Astrocyte (in vitro differentiated cells and primary cell): Measurements from ENCODE around the gene CHRD. TPM values are rescaled to one million over a fixed set of nuclear protein-coding genes. Genes with fewer than 3 reads are reported as not detected.

Experiments used
- DNase-seq: peaks from one replicate; pipeline ENCODE4 v3.0.0-alpha.2; 2010; ENCODE audit warnings: low read depth
- FAIRE-seq: peaks from 2 replicates; lab custom pipeline; 2011; peaks lifted over from hg19 to GRCh38; lab: Jason Lieb, UNC
- H2AFZ ChIP-seq: 2 replicates; pipeline ENCODE4 v1.6.0; 2012; ENCODE audit warnings: low read depth, low read length, inconsistent platforms
- H3K27ac ChIP-seq: 2 replicates; pipeline ENCODE4 v1.5.1; 2011; ENCODE audit warnings: low read depth, low read length, inconsistent platforms
- H3K27me3 ChIP-seq: 2 replicates; pipeline ENCODE4 v1.6.0; 2011; ENCODE audit warnings: low read length, inconsistent platforms; ENCODE audit not compliant: insufficient read depth
- H3K36me3 ChIP-seq: 2 replicates; pipeline ENCODE4 v1.5.1; 2011; ENCODE audit warnings: low read length, inconsistent platforms; ENCODE audit not compliant: insufficient read depth
- H3K4me1 ChIP-seq: 2 replicates; pipeline ENCODE4 v1.5.1; 2011; ENCODE audit warnings: low read length, inconsistent platforms; ENCODE audit not compliant: insufficient read depth
- H3K4me2 ChIP-seq: 2 replicates; pipeline ENCODE4 v1.6.0; 2012; ENCODE audit warnings: low read length, inconsistent platforms
- H3K4me3 ChIP-seq: 2 replicates; pipeline ENCODE4 v1.5.1; 2011; ENCODE audit warnings: low read depth, mild to moderate bottlenecking, low read length, inconsistent platforms; ENCODE audit not compliant: insufficient read depth
- H3K79me2 ChIP-seq: 2 replicates; pipeline ENCODE4 v1.6.0; 2012; ENCODE audit warnings: mild to moderate bottlenecking, low read length, inconsistent platforms; ENCODE audit not compliant: insufficient read depth
- H3K9ac ChIP-seq: 2 replicates; pipeline ENCODE4 v1.6.0; 2012; ENCODE audit warnings: mild to moderate bottlenecking, low read length, inconsistent platforms
- H3K9me3 ChIP-seq: 2 replicates; pipeline ENCODE4 v1.5.1; 2012; ENCODE audit warnings: low read depth, mild to moderate bottlenecking, low read length, inconsistent platforms; ENCODE audit not compliant: insufficient read depth
- H4K20me1 ChIP-seq: 2 replicates; pipeline ENCODE4 v1.6.0; 2012; ENCODE audit warnings: low read length, inconsistent platforms; ENCODE audit not compliant: insufficient read depth
- H3K27ac Mint-ChIP-seq: one replicate; pipeline ENCODE4 v1.8.0; 2021; ENCODE audit warnings: mild to moderate bottlenecking, mixed read lengths; ENCODE audit not compliant: unreplicated experiment
- H3K27me3 Mint-ChIP-seq: one replicate; pipeline ENCODE4 v1.8.0; 2021; ENCODE audit warnings: low read depth, mixed read lengths; ENCODE audit not compliant: unreplicated experiment
- H3K36me3 Mint-ChIP-seq: one replicate; pipeline ENCODE4 v1.8.0; 2021; ENCODE audit warnings: low read depth, mixed read lengths; ENCODE audit not compliant: unreplicated experiment
- H3K4me1 Mint-ChIP-seq: one replicate; pipeline ENCODE4 v1.8.0; 2021; ENCODE audit warnings: low read depth, mixed read lengths; ENCODE audit not compliant: unreplicated experiment
- H3K4me3 Mint-ChIP-seq: one replicate; pipeline ENCODE4 v1.8.0; 2021; ENCODE audit warnings: mild to moderate bottlenecking, moderate library complexity, mixed read lengths; ENCODE audit not compliant: unreplicated experiment
- H3K9me3 Mint-ChIP-seq: one replicate; pipeline ENCODE4 v1.8.0; 2021; ENCODE audit warnings: mild to moderate bottlenecking, mixed read lengths; ENCODE audit not compliant: unreplicated experiment
- EZH2 ChIP-seq: IDR thresholded peaks from 2 replicates; pipeline ENCODE4 v1.6.1; 2012; ENCODE audit warnings: mild to moderate bottlenecking, low read length, inconsistent platforms; ENCODE audit not compliant: insufficient read depth
- total RNA-seq: library from RNA; stranded (reverse); gene quantifications from 2 replicates; pipeline ENCODE4 v1.2.1, GENCODE V29; 2021
- TF ChIP-seq, protein P1 (sequence below): IDR thresholded peaks from 2 replicates; pipeline ENCODE4 v1.5.1; 2011; ENCODE audit warnings: low read depth, mild to moderate bottlenecking, inconsistent platforms, low read length, moderate library complexity; ENCODE audit not compliant: insufficient read depth

CHRD gene
- total RNA-seq, 1 donor from 2014 or later, result 3.4 TPM

DNA sequence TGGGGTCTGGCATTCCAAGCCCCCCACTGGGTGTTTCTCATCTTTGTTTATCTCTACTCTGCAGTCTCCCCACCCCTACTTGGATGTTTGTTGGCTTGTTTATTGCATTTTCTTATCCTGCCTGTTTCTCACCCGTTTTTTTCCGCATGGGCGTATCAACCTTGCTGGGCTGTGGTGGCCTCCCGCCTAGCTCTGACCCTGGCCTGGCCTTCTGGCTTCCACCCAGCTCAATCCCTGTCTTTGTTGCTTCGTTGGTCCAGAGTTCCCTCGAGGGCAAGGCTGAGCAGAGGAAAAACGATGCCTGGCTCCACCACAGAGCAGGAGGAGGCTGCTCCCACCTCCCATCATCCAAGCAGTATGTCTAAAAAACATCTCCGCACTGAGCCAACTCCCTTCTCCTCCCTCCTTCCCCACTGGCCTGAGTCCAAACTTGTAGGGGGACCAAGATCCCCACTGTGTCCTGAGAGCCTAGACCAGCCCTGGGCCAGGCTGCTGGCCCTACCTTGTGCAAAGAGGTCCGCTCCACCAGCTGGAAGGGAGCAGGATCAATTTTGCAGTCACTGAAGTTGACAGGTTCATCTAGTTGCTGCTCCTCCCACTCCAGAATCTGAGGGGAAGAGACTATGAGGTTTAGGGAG is 28.2 kb upstream of the CHRD start:
- Mint-ChIP-seq H3K36me3 (peaks cover 15% of the 10 kb centered on the region), H3K4me1 (peaks cover 30% of the 10 kb centered on the region), H3K4me3 (no peak overlapping the region), H3K27me3 (no peaks in the 10 kb centered on the region), H3K9me3 (no peaks in the 10 kb centered on the region), H3K27ac (peak overlapping the region; percentile 34)
- DNase-seq (no peak), FAIRE-seq (no peak)
- Histone ChIP-seq H3K36me3 (no peaks in the 10 kb centered on the region), H3K79me2 (no peaks in the 10 kb centered on the region), H4K20me1 (peaks cover 12% of the 10 kb centered on the region), H3K4me2 (no peak overlapping the region), H2AFZ (no peak overlapping the region), H3K27me3 (no peaks in the 10 kb centered on the region), H3K27ac (no peak overlapping the region), H3K9me3 (no peaks in the 10 kb centered on the region), H3K9ac (no peak overlapping the region), H3K4me3 (no peak overlapping the region), H3K4me1 (peaks cover 3% of the 10 kb centered on the region)
- no peak for TF ChIP-seq EZH2
- TF ChIP-seq, protein P1, sequence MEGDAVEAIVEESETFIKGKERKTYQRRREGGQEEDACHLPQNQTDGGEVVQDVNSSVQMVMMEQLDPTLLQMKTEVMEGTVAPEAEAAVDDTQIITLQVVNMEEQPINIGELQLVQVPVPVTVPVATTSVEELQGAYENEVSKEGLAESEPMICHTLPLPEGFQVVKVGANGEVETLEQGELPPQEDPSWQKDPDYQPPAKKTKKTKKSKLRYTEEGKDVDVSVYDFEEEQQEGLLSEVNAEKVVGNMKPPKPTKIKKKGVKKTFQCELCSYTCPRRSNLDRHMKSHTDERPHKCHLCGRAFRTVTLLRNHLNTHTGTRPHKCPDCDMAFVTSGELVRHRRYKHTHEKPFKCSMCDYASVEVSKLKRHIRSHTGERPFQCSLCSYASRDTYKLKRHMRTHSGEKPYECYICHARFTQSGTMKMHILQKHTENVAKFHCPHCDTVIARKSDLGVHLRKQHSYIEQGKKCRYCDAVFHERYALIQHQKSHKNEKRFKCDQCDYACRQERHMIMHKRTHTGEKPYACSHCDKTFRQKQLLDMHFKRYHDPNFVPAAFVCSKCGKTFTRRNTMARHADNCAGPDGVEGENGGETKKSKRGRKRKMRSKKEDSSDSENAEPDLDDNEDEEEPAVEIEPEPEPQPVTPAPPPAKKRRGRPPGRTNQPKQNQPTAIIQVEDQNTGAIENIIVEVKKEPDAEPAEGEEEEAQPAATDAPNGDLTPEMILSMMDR, result no peak

DNA sequence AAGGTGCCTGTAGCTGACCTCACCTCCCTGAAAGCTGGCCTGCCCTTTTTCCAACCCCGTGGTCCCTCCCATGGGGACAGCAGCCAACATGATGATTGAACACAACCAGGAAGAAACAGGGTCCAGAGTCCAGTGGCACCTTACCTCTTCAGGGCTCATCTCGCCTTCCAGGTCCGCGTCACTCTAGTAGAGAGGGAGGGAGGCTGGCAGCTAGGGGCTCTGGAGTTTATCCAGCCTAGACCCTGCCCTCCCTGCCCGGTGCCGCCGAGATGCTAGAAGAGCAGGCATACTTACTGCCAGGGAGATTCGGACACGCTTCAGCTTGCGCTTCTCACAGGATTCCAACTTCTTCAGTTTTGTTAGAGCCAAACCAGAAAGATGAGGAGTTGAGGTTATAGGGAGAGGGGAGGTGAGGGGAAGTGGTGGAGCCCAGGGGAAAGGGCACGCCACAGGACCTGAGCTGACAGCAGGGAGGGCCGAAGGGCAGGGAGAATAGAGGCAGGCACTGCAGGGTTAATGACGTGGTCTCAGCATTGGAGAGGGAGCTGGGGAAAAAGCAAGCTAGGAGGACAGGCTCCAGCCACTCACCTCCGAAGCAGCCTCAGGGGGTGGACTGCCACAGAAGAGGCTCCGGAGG is 27.6 kb upstream of the CHRD start:
- peaks cover 15% of the 10 kb centered on the region for H3K36me3 Mint-ChIP-seq
- H3K9me3 Mint-ChIP-seq, result no peaks in the 10 kb centered on the region
- Histone ChIP-seq H3K36me3 (no peaks in the 10 kb centered on the region), H3K4me1 (peaks cover 3% of the 10 kb centered on the region), H3K9me3 (no peaks in the 10 kb centered on the region), H4K20me1 (peaks cover 12% of the 10 kb centered on the region), H3K4me2 (no peak overlapping the region), H3K27ac (no peak overlapping the region), H3K4me3 (no peak overlapping the region), H2AFZ (no peak overlapping the region), H3K9ac (no peak overlapping the region), H3K79me2 (no peaks in the 10 kb centered on the region), H3K27me3 (no peaks in the 10 kb centered on the region)
- H3K27me3 Mint-ChIP-seq, result no peaks in the 10 kb centered on the region
- no peak for TF ChIP-seq EZH2
- TF ChIP-seq, protein P1, result no peak
- FAIRE-seq (no peak), DNase-seq (no peak)
- peak overlapping the region; percentile 84 for H3K27ac Mint-ChIP-seq
- peaks cover 30% of the 10 kb centered on the region for H3K4me1 Mint-ChIP-seq
- no peak overlapping the region for H3K4me3 Mint-ChIP-seq
